Sigmoid colon (tissue), 4 donors: ENCODE data around the gene MRPS18A.

Experiments
- EP300 ChIP-seq, 4 donors: sonication (generic); formaldehyde crosslinking; IDR thresholded peaks; one replicate each; pipeline ENCODE4 v1.6.1; 2017; ENCODE audit warnings: antibody characterized with exemption in 4 of 4
- POLR2A ChIP-seq, 2 donors: fragments of 450-650 bp; IDR thresholded peaks; one replicate each; pipeline ENCODE4 v1.6.1; 2016; ENCODE audit warnings: antibody characterized with exemption in 2 of 2, mild to moderate bottlenecking in 2 of 2, moderate library complexity in 2 of 2
- POLR2AphosphoS5 ChIP-seq, 4 donors: sonication (generic); formaldehyde crosslinking; IDR thresholded peaks; one replicate each; pipeline ENCODE4 v1.6.1; 2017; ENCODE audit warnings: antibody characterized with exemption in 4 of 4
- TF ChIP-seq, protein P1 (sequence below), 4 experiments: fragments of 450-650 bp in 3 of 4; fragments of 200-600 bp in 1 of 4; IDR thresholded peaks; one replicate each; pipeline ENCODE4 v1.5.1; 2016 to 2019; ENCODE audit warnings: antibody characterized with exemption in 4 of 4, mild to moderate bottlenecking in 3 of 4, moderate library complexity in 2 of 4

DNA sequence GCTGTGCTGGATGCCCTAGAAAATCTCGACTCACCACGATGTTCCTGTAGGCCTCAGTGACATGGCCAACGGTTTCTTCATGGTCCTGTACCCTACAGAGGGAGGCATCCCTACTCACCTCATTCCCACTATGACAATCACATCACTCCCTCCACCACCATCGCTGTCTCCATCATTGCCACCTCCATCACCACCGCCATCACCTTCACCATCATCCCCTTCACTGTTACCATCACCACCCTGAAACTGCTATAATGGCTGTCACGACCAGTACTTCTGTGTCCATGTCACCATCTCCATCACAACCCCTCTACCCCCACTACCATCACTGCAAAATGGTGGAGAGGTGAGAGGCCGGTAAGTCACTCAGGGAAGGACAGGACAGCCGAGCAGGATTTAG is 29.8 kb upstream of the MRPS18A start:
- TF ChIP-seq, protein P1, sequence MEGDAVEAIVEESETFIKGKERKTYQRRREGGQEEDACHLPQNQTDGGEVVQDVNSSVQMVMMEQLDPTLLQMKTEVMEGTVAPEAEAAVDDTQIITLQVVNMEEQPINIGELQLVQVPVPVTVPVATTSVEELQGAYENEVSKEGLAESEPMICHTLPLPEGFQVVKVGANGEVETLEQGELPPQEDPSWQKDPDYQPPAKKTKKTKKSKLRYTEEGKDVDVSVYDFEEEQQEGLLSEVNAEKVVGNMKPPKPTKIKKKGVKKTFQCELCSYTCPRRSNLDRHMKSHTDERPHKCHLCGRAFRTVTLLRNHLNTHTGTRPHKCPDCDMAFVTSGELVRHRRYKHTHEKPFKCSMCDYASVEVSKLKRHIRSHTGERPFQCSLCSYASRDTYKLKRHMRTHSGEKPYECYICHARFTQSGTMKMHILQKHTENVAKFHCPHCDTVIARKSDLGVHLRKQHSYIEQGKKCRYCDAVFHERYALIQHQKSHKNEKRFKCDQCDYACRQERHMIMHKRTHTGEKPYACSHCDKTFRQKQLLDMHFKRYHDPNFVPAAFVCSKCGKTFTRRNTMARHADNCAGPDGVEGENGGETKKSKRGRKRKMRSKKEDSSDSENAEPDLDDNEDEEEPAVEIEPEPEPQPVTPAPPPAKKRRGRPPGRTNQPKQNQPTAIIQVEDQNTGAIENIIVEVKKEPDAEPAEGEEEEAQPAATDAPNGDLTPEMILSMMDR (IDR thresholded peaks at IDR 0.05): no peak
- TF ChIP-seq POLR2AphosphoS5 (IDR thresholded peaks at IDR 0.05) (no peak), EP300 (IDR thresholded peaks at IDR 0.05) (no peak), POLR2A (IDR thresholded peaks at IDR 0.05) (no peak)
